Rectal smooth muscle tissue (tissue), 1 donor: ENCODE results near the gene CTIF.

Source experiments
- H3K27ac ChIP-seq: one replicate; pipeline ENCODE4 v1.7.0; 2013; ENCODE audit warnings: low read depth, low read length, inconsistent platforms
- H3K27me3 ChIP-seq: one replicate; pipeline ENCODE4 v1.7.0; 2013; ENCODE audit warnings: low read length; ENCODE audit not compliant: control insufficient read depth, insufficient read depth
- H3K36me3 ChIP-seq: one replicate; pipeline ENCODE4 v1.7.0; 2013; ENCODE audit warnings: low read length; ENCODE audit not compliant: control insufficient read depth, insufficient read depth
- H3K4me1 ChIP-seq: one replicate; pipeline ENCODE4 v1.7.0; 2013; ENCODE audit warnings: low read length; ENCODE audit not compliant: control insufficient read depth, insufficient read depth
- H3K4me3 ChIP-seq: one replicate; pipeline ENCODE4 v1.7.0; 2013; ENCODE audit warnings: low read length
- H3K9ac ChIP-seq: one replicate; pipeline ENCODE4 v1.7.0; 2013; ENCODE audit warnings: low read length

The CTIF gene

GRCh38 chr18:48519431-48520100, 19.3 kb upstream of the CTIF start:
- no peaks in the 10 kb centered on the region for H3K27me3 ChIP-seq
- no peak overlapping the region for H3K4me3 ChIP-seq
- H3K4me1 ChIP-seq, result no peaks in the 10 kb centered on the region
- H3K36me3 ChIP-seq, result no peaks in the 10 kb centered on the region
- H3K27ac ChIP-seq, result no peak overlapping the region
- no peak overlapping the region for H3K9ac ChIP-seq

- Histone ChIP-seq H3K9ac (no peak overlapping the region), H3K36me3 (no peaks in the 10 kb centered on the region)
Observed at GRCh38 chr18:48521723-48522122, 17.1 kb upstream of the CTIF start.

GRCh38 chr18:48525671-48526070, 13.2 kb upstream of the CTIF start:
- Histone ChIP-seq H3K4me3 (no peak overlapping the region), H3K27ac (no peak overlapping the region), H3K36me3 (no peaks in the 10 kb centered on the region), H3K9ac (no peak overlapping the region), H3K27me3 (no peaks in the 10 kb centered on the region), H3K4me1 (no peaks in the 10 kb centered on the region)

More at GRCh38 chr18:48521723-48522122, 17.1 kb upstream of the CTIF start:
- no peak overlapping the region for H3K4me3 ChIP-seq
- no peak overlapping the region for H3K27ac ChIP-seq
- no peaks in the 10 kb centered on the region for H3K27me3 ChIP-seq
- H3K4me1 ChIP-seq, result no peaks in the 10 kb centered on the region

- no peak overlapping the region for H3K9ac ChIP-seq
- no peak overlapping the region for H3K4me3 ChIP-seq
- H3K27ac ChIP-seq, result no peak overlapping the region
- no peaks in the 10 kb centered on the region for H3K27me3 ChIP-seq
- no peaks in the 10 kb centered on the region for H3K4me1 ChIP-seq
- no peaks in the 10 kb centered on the region for H3K36me3 ChIP-seq
Observed at GRCh38 chr18:48527461-48527860, 11.4 kb upstream of the CTIF start.

GRCh38 chr18:48528861-48529260, 10.0 kb upstream of the CTIF start:
- H3K9ac ChIP-seq, result no peak overlapping the region
- no peaks in the 10 kb centered on the region for H3K27me3 ChIP-seq
- H3K4me3 ChIP-seq, result no peak overlapping the region
- H3K36me3 ChIP-seq, result no peaks in the 10 kb centered on the region
- no peaks in the 10 kb centered on the region for H3K4me1 ChIP-seq
- H3K27ac ChIP-seq, result no peak overlapping the region

- Histone ChIP-seq H3K27ac (no peak overlapping the region), H3K36me3 (no peaks in the 10 kb centered on the region), H3K27me3 (no peaks in the 10 kb centered on the region)
Observed at GRCh38 chr18:48529796-48530195, 9.0 kb upstream of the CTIF start.

GRCh38 chr18:48530399-48531081, 8.3 kb upstream of the CTIF start:
- H3K27ac ChIP-seq, result no peak overlapping the region
- H3K36me3 ChIP-seq, result no peaks in the 10 kb centered on the region

More at GRCh38 chr18:48529796-48530195, 9.0 kb upstream of the CTIF start:
- H3K4me1 ChIP-seq, result no peaks in the 10 kb centered on the region
- no peak overlapping the region for H3K9ac ChIP-seq
- no peak overlapping the region for H3K4me3 ChIP-seq

GRCh38 chr18:48531082-48531403, 7.8 kb upstream of the CTIF start:
- Histone ChIP-seq H3K9ac (no peak overlapping the region), H3K4me3 (no peak overlapping the region), H3K27ac (no peak overlapping the region), H3K36me3 (no peaks in the 10 kb centered on the region), H3K4me1 (no peaks in the 10 kb centered on the region), H3K27me3 (no peaks in the 10 kb centered on the region)

More at GRCh38 chr18:48530399-48531081, 8.3 kb upstream of the CTIF start:
- Histone ChIP-seq H3K9ac (no peak overlapping the region), H3K4me3 (no peak overlapping the region), H3K27me3 (no peaks in the 10 kb centered on the region), H3K4me1 (no peaks in the 10 kb centered on the region)

- Histone ChIP-seq H3K9ac (no peak overlapping the region), H3K27ac (no peak overlapping the region), H3K36me3 (no peaks in the 10 kb centered on the region), H3K27me3 (no peaks in the 10 kb centered on the region), H3K4me3 (no peak overlapping the region), H3K4me1 (no peaks in the 10 kb centered on the region)
Observed at GRCh38 chr18:48531908-48532307, 6.9 kb upstream of the CTIF start.

GRCh38 chr18:48533340-48534070, 5.3 kb upstream of the CTIF start:
- Histone ChIP-seq H3K9ac (no peak overlapping the region), H3K4me3 (no peak overlapping the region), H3K27ac (no peak overlapping the region), H3K4me1 (no peaks in the 10 kb centered on the region), H3K36me3 (no peaks in the 10 kb centered on the region), H3K27me3 (no peaks in the 10 kb centered on the region)

GRCh38 chr18:48534364-48534763, 4.5 kb upstream of the CTIF start:
- H3K36me3 ChIP-seq, result no peaks in the 10 kb centered on the region
- no peak overlapping the region for H3K27ac ChIP-seq
- no peak overlapping the region for H3K4me3 ChIP-seq
- H3K27me3 ChIP-seq, result no peaks in the 10 kb centered on the region
- H3K9ac ChIP-seq, result no peak overlapping the region
- no peaks in the 10 kb centered on the region for H3K4me1 ChIP-seq

GRCh38 chr18:48535956-48536355, 2.9 kb upstream of the CTIF start:
- no peak overlapping the region for H3K27ac ChIP-seq
- no peak overlapping the region for H3K4me3 ChIP-seq
- H3K9ac ChIP-seq, result no peak overlapping the region
- H3K36me3 ChIP-seq, result no peaks in the 10 kb centered on the region
- no peaks in the 10 kb centered on the region for H3K4me1 ChIP-seq
- H3K27me3 ChIP-seq, result no peaks in the 10 kb centered on the region
